SK-N-SH (cell line): ENCODE data around the gene UBASH3B. TPM values are rescaled to one million over a fixed set of nuclear protein-coding genes. Genes with fewer than 3 reads are reported as not detected.

Experiments used
- CTCF ChIA-PET: fragments of 300-600, 350-600 bp; formaldehyde crosslinking; extraction: SDS; loops from one replicate; lab custom pipeline; 2021; lab: Yijun Ruan, JAX
- POLR2A ChIA-PET: fragments of 350-600 bp; sonication (Branson Sonifier 250); formaldehyde crosslinking; extraction: SDS; loops from one replicate; lab custom pipeline; 2020; ENCODE audit warnings: antibody characterized with exemption, inconsistent platforms; lab: Yijun Ruan, JAX
- DNase-seq: peaks from one replicate; pipeline ENCODE4 v3.0.0; 2012
- H2AFZ ChIP-seq: fragments of 200-600 bp; sonication (generic); 2 replicates; pipeline ENCODE4 v1.8.1; 2016; ENCODE audit warnings: antibody characterized with exemption, mild to moderate bottlenecking, low read depth
- H3F3A ChIP-seq: fragments of 200-600 bp; sonication (generic); replicated peaks from 2 replicates; pipeline ENCODE3; 2016; ENCODE audit warnings: antibody characterized with exemption, mild to moderate bottlenecking; ENCODE audit not compliant: insufficient read depth
- H3K27ac ChIP-seq, 2 experiments: fragments of 200-500 bp in 1 of 2; fragments of 200-600 bp in 1 of 2; sonication (Bioruptor generic) in 1 of 2; sonication (generic), shearing (Covaris generic) in 1 of 2; 2 replicates each; pipeline versions ENCODE4 v1.5.1 to v1.6.1; 2014 to 2016; ENCODE audit warnings: low read depth in 2 of 2, inconsistent platforms in 1 of 2, low read length in 1 of 2, mild to moderate bottlenecking in 1 of 2, mixed read lengths in 1 of 2
- H3K27me3 ChIP-seq: fragments of 200-600 bp; sonication (generic), shearing (Covaris generic); 2 replicates; pipeline ENCODE4 v1.6.1; 2016; ENCODE audit warnings: mixed run types; ENCODE audit not compliant: insufficient read depth
- H3K36me3 ChIP-seq, 2 experiments: fragments of 200-500 bp in 1 of 2; fragments of 200-600 bp in 1 of 2; sonication (Bioruptor generic) in 1 of 2; sonication (generic) in 1 of 2; replicated peaks in 1 of 2; 2 replicates each; pipeline versions ENCODE3 to v1.5.1; 2014 to 2016; ENCODE audit warnings: low read length in 1 of 2, mild to moderate bottlenecking in 1 of 2; ENCODE audit not compliant: insufficient read depth in 2 of 2, control insufficient read depth in 1 of 2
- H3K4me1 ChIP-seq, 2 experiments: fragments of 200-500 bp in 1 of 2; fragments of 200-600 bp in 1 of 2; sonication (Bioruptor generic) in 1 of 2; sonication (generic), shearing (Covaris generic) in 1 of 2; 2 replicates each; pipeline versions ENCODE4 v1.5.1 to v1.6.1; 2014 to 2016; ENCODE audit warnings: low read depth in 1 of 2, low read length in 1 of 2, mixed run types in 1 of 2; ENCODE audit not compliant: insufficient read depth in 2 of 2, control insufficient read depth in 1 of 2
- H3K4me2 ChIP-seq: fragments of 200-600 bp; sonication (generic), shearing (Covaris generic); 2 replicates; pipeline ENCODE4 v1.6.1; 2017; ENCODE audit warnings: mixed run types
- H3K4me3 ChIP-seq, 2 experiments: fragments of 200-500 bp in 1 of 2; fragments of 200-600 bp in 1 of 2; sonication (Bioruptor generic) in 1 of 2; sonication (generic), shearing (Covaris generic) in 1 of 2; 2 replicates each; pipeline versions ENCODE4 v1.5.1 to v1.8.1; 2014 to 2016; ENCODE audit warnings: low read depth in 2 of 2, inconsistent platforms in 1 of 2, low read length in 1 of 2, mild to moderate bottlenecking in 1 of 2, mixed read lengths in 1 of 2, moderate library complexity in 1 of 2
- H3K79me2 ChIP-seq: fragments of 200-600 bp; sonication (generic); 2 replicates; pipeline ENCODE4 v1.8.1; 2017; ENCODE audit warnings: mild to moderate bottlenecking; ENCODE audit not compliant: insufficient read depth
- H3K9ac ChIP-seq: fragments of 200-600 bp; sonication (generic); 2 replicates; pipeline ENCODE4 v1.6.1; 2017; ENCODE audit warnings: mixed run types
- H3K9me2 ChIP-seq: fragments of 200-600 bp; sonication (generic); 2 replicates; pipeline ENCODE4 v1.6.1; 2017; ENCODE audit warnings: mixed run types
- H3K9me3 ChIP-seq: fragments of 200-600 bp; sonication (generic); 2 replicates; pipeline ENCODE4 v1.6.1; 2017; ENCODE audit warnings: mixed run types, mild to moderate bottlenecking, moderate library complexity
- H4K20me1 ChIP-seq: fragments of 200-600 bp; sonication (generic); 2 replicates; pipeline ENCODE4 v1.6.1; 2017; ENCODE audit warnings: mild to moderate bottlenecking, mixed run types; ENCODE audit not compliant: insufficient read depth
- CHD2 ChIP-seq: fragments of 150-350 bp; IDR thresholded peaks from 2 replicates; pipeline ENCODE4 v1.6.1; 2018; ENCODE audit warnings: low read length; ENCODE audit not compliant: partially characterized antibody
- EZH2phosphoT487 ChIP-seq: fragments of 200-600 bp; sonication (generic); IDR thresholded peaks from 2 replicates; pipeline ENCODE4 v1.6.1; 2017; ENCODE audit warnings: low read depth, mixed run types, mild to moderate bottlenecking, antibody characterized with exemption, moderate library complexity, borderline replicate concordance
- NFIC ChIP-seq: IDR thresholded peaks from 2 replicates; pipeline ENCODE4 v1.4.0; 2012; ENCODE audit warnings: borderline replicate concordance
- NRF1 ChIP-seq: IDR thresholded peaks from 2 replicates; pipeline ENCODE4 v1.6.1; 2012; ENCODE audit warnings: low read depth, mild to moderate bottlenecking, low read length
- RAD21 ChIP-seq: IDR thresholded peaks from 2 replicates; pipeline ENCODE4 v1.6.1; 2012; ENCODE audit warnings: mild to moderate bottlenecking, low read length
- RXRA ChIP-seq: IDR thresholded peaks from 2 replicates; pipeline ENCODE4 v1.4.0; 2012; ENCODE audit warnings: low read depth, mild to moderate bottlenecking, borderline replicate concordance
- SIN3A ChIP-seq: IDR thresholded peaks from 2 replicates; pipeline ENCODE4 v1.6.1; 2012; ENCODE audit warnings: low read depth, mild to moderate bottlenecking, low read length, moderate library complexity, borderline replicate concordance
- TCF12 ChIP-seq: IDR thresholded peaks from 2 replicates; pipeline ENCODE4 v1.4.0; 2012
- WGBS: methylation state at CpG from one replicate; pipeline ENCODE4 v1.1.6; 2017; ENCODE audit warnings: low lambda C conversion rate; 5-methylcytosine and 5-hydroxymethylcytosine counted together
- polyA plus RNA-seq, 3 experiments: library from polyadenylated mRNA; depleted of rRNA; stranded (reverse); fragments of >200 nt; gene quantifications; 2 replicates each; pipeline ENCODE4 v1.2.3, GENCODE V29; 2012
- TF ChIP-seq, protein P1 (sequence below): IDR thresholded peaks from 2 replicates; pipeline ENCODE4 v1.6.1; 2012; ENCODE audit warnings: mild to moderate bottlenecking, low read depth, low read length, moderate library complexity
- TF ChIP-seq, protein P2 (sequence below): IDR thresholded peaks from 2 replicates; pipeline ENCODE4; 2012
- TF ChIP-seq, protein P3 (sequence below): fragments of 200-600 bp; sonication (generic); IDR thresholded peaks from 2 replicates; pipeline ENCODE4 v1.6.1; 2017; ENCODE audit warnings: antibody characterized with exemption, mild to moderate bottlenecking, moderate library complexity
- TF ChIP-seq, protein P4 (sequence below): fragments of 150-350 bp; IDR thresholded peaks from 2 replicates; pipeline ENCODE4 v1.6.1; 2017; ENCODE audit warnings: antibody characterized with exemption, low read length, low read depth, borderline replicate concordance
- TF ChIP-seq, protein P5 (sequence below): IDR thresholded peaks from 2 replicates; pipeline ENCODE4 v1.4.0; 2012; ENCODE audit warnings: low read depth

The UBASH3B gene
- polyA plus RNA-seq, 1 of the 3 experiments (the other 2 are of a cell fraction): 10.4 TPM

DNA sequence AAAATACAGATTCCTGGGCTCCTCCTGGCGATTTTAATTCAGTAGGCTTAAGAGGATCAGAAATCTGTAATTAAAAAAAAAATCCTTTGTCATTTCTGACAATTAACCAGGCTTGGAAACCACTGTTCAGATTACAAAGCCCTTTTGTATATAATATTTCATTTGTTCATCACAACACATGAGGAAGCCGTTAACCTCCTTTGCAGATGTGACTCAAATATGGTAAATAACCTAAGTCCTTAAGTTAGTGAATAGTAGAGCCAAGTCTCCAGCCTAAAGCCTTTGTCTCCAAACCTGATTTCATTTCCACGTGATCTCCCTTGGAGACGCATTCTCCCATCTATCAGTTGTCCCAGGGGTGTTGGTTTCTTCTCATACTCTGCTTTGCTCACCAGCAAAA, 67.6 kb downstream of the UBASH3B start (continued):
- TF ChIP-seq, protein P1, sequence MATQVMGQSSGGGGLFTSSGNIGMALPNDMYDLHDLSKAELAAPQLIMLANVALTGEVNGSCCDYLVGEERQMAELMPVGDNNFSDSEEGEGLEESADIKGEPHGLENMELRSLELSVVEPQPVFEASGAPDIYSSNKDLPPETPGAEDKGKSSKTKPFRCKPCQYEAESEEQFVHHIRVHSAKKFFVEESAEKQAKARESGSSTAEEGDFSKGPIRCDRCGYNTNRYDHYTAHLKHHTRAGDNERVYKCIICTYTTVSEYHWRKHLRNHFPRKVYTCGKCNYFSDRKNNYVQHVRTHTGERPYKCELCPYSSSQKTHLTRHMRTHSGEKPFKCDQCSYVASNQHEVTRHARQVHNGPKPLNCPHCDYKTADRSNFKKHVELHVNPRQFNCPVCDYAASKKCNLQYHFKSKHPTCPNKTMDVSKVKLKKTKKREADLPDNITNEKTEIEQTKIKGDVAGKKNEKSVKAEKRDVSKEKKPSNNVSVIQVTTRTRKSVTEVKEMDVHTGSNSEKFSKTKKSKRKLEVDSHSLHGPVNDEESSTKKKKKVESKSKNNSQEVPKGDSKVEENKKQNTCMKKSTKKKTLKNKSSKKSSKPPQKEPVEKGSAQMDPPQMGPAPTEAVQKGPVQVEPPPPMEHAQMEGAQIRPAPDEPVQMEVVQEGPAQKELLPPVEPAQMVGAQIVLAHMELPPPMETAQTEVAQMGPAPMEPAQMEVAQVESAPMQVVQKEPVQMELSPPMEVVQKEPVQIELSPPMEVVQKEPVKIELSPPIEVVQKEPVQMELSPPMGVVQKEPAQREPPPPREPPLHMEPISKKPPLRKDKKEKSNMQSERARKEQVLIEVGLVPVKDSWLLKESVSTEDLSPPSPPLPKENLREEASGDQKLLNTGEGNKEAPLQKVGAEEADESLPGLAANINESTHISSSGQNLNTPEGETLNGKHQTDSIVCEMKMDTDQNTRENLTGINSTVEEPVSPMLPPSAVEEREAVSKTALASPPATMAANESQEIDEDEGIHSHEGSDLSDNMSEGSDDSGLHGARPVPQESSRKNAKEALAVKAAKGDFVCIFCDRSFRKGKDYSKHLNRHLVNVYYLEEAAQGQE: no peak

DNA sequence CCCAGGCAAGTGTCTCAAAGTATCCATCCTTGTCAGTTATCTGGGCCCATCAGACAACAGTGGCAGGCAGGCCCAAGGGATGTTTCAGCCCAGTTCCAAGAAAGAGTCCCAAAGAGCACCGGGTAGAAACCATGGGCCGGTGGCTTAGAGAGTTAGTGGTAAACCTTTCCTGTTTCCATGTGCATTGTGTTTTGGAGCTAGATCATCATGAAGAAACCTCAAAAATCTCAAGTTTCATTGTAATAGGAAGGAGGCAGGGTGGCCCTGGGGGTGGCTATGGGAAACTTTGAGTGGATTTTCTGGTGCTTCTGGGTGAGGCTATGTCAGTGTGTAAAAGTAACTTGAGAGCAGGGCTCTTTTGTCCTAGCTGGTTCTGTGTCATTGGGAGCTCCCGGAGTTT, 68.1 kb downstream of the UBASH3B start:
- no peaks in the 10 kb centered on the region for H3K9me3 ChIP-seq
- H3K9ac ChIP-seq: no peak overlapping the region
- no peaks in the 10 kb centered on the region for H3K9me2 ChIP-seq
- ChIA-PET POLR2A (no interaction called here), CTCF (interaction anchor here (0.8 to 1.0 kb wide), 3 partner anchors 11 to 58 kb away, joined by 3 read pairs; no protein-coding TSS in a partner anchor)
- H3K27ac ChIP-seq: peak overlapping the region in 1 of 2 experiments; percentile 85; a peak in 1 of 4 replicates
- H3K79me2 ChIP-seq: peaks cover 66% of the 10 kb centered on the region
- TF ChIP-seq RXRA: no peak
- TF ChIP-seq, protein P2, sequence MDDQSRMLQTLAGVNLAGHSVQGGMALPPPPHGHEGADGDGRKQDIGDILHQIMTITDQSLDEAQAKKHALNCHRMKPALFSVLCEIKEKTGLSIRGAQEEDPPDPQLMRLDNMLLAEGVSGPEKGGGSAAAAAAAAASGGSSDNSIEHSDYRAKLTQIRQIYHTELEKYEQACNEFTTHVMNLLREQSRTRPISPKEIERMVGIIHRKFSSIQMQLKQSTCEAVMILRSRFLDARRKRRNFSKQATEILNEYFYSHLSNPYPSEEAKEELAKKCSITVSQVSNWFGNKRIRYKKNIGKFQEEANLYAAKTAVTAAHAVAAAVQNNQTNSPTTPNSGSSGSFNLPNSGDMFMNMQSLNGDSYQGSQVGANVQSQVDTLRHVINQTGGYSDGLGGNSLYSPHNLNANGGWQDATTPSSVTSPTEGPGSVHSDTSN: no peak
- TF ChIP-seq, protein P3, sequence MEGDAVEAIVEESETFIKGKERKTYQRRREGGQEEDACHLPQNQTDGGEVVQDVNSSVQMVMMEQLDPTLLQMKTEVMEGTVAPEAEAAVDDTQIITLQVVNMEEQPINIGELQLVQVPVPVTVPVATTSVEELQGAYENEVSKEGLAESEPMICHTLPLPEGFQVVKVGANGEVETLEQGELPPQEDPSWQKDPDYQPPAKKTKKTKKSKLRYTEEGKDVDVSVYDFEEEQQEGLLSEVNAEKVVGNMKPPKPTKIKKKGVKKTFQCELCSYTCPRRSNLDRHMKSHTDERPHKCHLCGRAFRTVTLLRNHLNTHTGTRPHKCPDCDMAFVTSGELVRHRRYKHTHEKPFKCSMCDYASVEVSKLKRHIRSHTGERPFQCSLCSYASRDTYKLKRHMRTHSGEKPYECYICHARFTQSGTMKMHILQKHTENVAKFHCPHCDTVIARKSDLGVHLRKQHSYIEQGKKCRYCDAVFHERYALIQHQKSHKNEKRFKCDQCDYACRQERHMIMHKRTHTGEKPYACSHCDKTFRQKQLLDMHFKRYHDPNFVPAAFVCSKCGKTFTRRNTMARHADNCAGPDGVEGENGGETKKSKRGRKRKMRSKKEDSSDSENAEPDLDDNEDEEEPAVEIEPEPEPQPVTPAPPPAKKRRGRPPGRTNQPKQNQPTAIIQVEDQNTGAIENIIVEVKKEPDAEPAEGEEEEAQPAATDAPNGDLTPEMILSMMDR: no peak
- no peak for TF ChIP-seq NRF1
- no peak for TF ChIP-seq TCF12
- TF ChIP-seq, protein P4, sequence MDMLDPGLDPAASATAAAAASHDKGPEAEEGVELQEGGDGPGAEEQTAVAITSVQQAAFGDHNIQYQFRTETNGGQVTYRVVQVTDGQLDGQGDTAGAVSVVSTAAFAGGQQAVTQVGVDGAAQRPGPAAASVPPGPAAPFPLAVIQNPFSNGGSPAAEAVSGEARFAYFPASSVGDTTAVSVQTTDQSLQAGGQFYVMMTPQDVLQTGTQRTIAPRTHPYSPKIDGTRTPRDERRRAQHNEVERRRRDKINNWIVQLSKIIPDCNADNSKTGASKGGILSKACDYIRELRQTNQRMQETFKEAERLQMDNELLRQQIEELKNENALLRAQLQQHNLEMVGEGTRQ: no peak
- TF ChIP-seq, protein P5, sequence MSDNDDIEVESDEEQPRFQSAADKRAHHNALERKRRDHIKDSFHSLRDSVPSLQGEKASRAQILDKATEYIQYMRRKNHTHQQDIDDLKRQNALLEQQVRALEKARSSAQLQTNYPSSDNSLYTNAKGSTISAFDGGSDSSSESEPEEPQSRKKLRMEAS: no peak
- TF ChIP-seq NFIC: no peak
- no peak for TF ChIP-seq EZH2phosphoT487
- TF ChIP-seq RAD21: no peak
- no peak for TF ChIP-seq CHD2
- TF ChIP-seq SIN3A: no peak
- no peak for DNase-seq
- H3K36me3 ChIP-seq: no peaks in the 10 kb centered on the region
- no peak overlapping the region for H3K4me3 ChIP-seq
- H3K4me2 ChIP-seq: no peak overlapping the region
- H3F3A ChIP-seq: peaks cover 24% of the 10 kb centered on the region
- 95% methylated on average over 2 of the region's 3 CpGs for WGBS
- no peaks in the 10 kb centered on the region for H4K20me1 ChIP-seq
- H2AFZ ChIP-seq: no peak overlapping the region
- no peaks in the 10 kb centered on the region for H3K27me3 ChIP-seq
- peaks cover 10 to 32% of the 10 kb centered on the region in 2 experiments; a peak in 3 of 4 replicates for H3K4me1 ChIP-seq
